ENCODE measurements around the gene TMEM52B. TPM values are rescaled to one million over a fixed set of nuclear protein-coding genes. Genes with fewer than 3 reads are reported as not detected.
A peak's percentile ranks its signal among the peaks of the same experiment; 100 is the strongest.
"Not testable (repeated sequence)": the region's sequence is repeated elsewhere in the genome, so short reads cannot be mapped to it uniquely, and the experiment has no call there.

Gene TMEM52B
- total RNA-seq, 1 donor from 2014 or later = not detected

GRCh38 chr12:10220398-10221077 is 41.7 kb downstream of the TMEM52B start:
- TF ChIP-seq CTCF (IDR thresholded peaks at IDR 0.05; ENCODE audit: insufficient read depth, low read length, severe bottlenecking) = no peak
- Histone ChIP-seq H3K4me3 (ENCODE audit: low read depth, low read length) (no peak overlapping the region), H3K27me3 (ENCODE audit: control insufficient read depth, insufficient read depth, low read length) (no peaks in the 10 kb centered on the region), H3K36me3 (ENCODE audit: control insufficient read depth, insufficient read depth, low read length) (peaks cover 8% of the 10 kb centered on the region)
- FAIRE-seq = no peak
- DNase-seq (ENCODE audit: low read depth) = peak; percentile 58

GRCh38 chr12:10221846-10222245 is 43.0 kb downstream of the TMEM52B start:
- Histone ChIP-seq H3K4me3 (ENCODE audit: low read depth, low read length) (no peak overlapping the region), H3K27me3 (ENCODE audit: control insufficient read depth, insufficient read depth, low read length) (no peaks in the 10 kb centered on the region), H3K36me3 (ENCODE audit: control insufficient read depth, insufficient read depth, low read length) (peaks cover 8% of the 10 kb centered on the region)
- TF ChIP-seq CTCF (IDR thresholded peaks at IDR 0.05; ENCODE audit: insufficient read depth, low read length, severe bottlenecking) = no peak
- DNase-seq (ENCODE audit: low read depth) = peak; percentile 50
- peak; percentile 97 for FAIRE-seq

- Histone ChIP-seq H3K36me3 (ENCODE audit: control insufficient read depth, insufficient read depth, low read length) (peaks cover 6% of the 10 kb centered on the region), H3K4me3 (ENCODE audit: low read depth, low read length) (no peak overlapping the region), H3K27me3 (ENCODE audit: control insufficient read depth, insufficient read depth, low read length) (no peaks in the 10 kb centered on the region)
- DNase-seq (ENCODE audit: low read depth) = no peak
- no peak for FAIRE-seq
- no peak for TF ChIP-seq CTCF (IDR thresholded peaks at IDR 0.05; ENCODE audit: insufficient read depth, low read length, severe bottlenecking)
Measured at GRCh38 chr12:10223208-10223607, 44.4 kb downstream of the TMEM52B start.

- not testable (repeated sequence) for H3K4me3 ChIP-seq (ENCODE audit: low read depth, low read length); H3K36me3 ChIP-seq (ENCODE audit: control insufficient read depth, insufficient read depth, low read length); DNase-seq (ENCODE audit: low read depth); FAIRE-seq; H3K27me3 ChIP-seq (ENCODE audit: control insufficient read depth, insufficient read depth, low read length)
Measured at GRCh38 chr12:10225426-10225825, 46.6 kb downstream of the TMEM52B start.

- no peak for FAIRE-seq
- TF ChIP-seq CTCF (IDR thresholded peaks at IDR 0.05; ENCODE audit: insufficient read depth, low read length, severe bottlenecking) = no peak
- H3K36me3 ChIP-seq (ENCODE audit: control insufficient read depth, insufficient read depth, low read length) = peaks cover 4% of the 10 kb centered on the region
- DNase-seq (ENCODE audit: low read depth) = no peak
- no peak overlapping the region for H3K4me3 ChIP-seq (ENCODE audit: low read depth, low read length)
- no peaks in the 10 kb centered on the region for H3K27me3 ChIP-seq (ENCODE audit: control insufficient read depth, insufficient read depth, low read length)
Measured at GRCh38 chr12:10226086-10226485, 47.3 kb downstream of the TMEM52B start.

GRCh38 chr12:10226731-10227130 is 47.9 kb downstream of the TMEM52B start:
- peaks cover 2% of the 10 kb centered on the region for H3K36me3 ChIP-seq (ENCODE audit: control insufficient read depth, insufficient read depth, low read length)
- TF ChIP-seq CTCF (IDR thresholded peaks at IDR 0.05; ENCODE audit: insufficient read depth, low read length, severe bottlenecking) = no peak
- no peak overlapping the region for H3K4me3 ChIP-seq (ENCODE audit: low read depth, low read length)
- no peaks in the 10 kb centered on the region for H3K27me3 ChIP-seq (ENCODE audit: control insufficient read depth, insufficient read depth, low read length)
- DNase-seq (ENCODE audit: low read depth) (peak; percentile 12), FAIRE-seq (no peak)
